K562 (cell line): Measurements from ENCODE around the gene EPHX1. TPM values are rescaled to one million over a fixed set of nuclear protein-coding genes. Genes with fewer than 3 reads are reported as not detected.

Source experiments
- ATF1 ChIP-seq, 2 experiments: fragments of 450-650 bp in 1 of 2; IDR thresholded peaks; 2 replicates each; pipeline ENCODE4 v1.6.1; 2016; ENCODE audit warnings: missing compliant biosample characterization in 1 of 2, missing genetic modification characterization in 1 of 2
- CTCFL ChIP-seq: IDR thresholded peaks from 2 replicates; pipeline ENCODE4 v1.6.1; 2011; ENCODE audit warnings: borderline replicate concordance, low read depth, mild to moderate bottlenecking, moderate library complexity, low read length; ENCODE audit not compliant: insufficient read depth, poor library complexity, severe bottlenecking
- KLF1 ChIP-seq: fragments of 450-650 bp; IDR thresholded peaks from 2 replicates; pipeline ENCODE4 v1.6.1; 2016; ENCODE audit warnings: missing genetic modification characterization, missing compliant biosample characterization
- KLF10 ChIP-seq: fragments of 250-450 bp; sonication (Bioruptor Pico); IDR thresholded peaks from 2 replicates; pipeline ENCODE4 v1.6.1; 2021; ENCODE audit warnings: matching md5 sums
- NCOA6 ChIP-seq: fragments of 450-650 bp; IDR thresholded peaks from 2 replicates; pipeline ENCODE4 v1.6.1; 2017; ENCODE audit warnings: mild to moderate bottlenecking
- NKRF ChIP-seq: fragments of 450-650 bp; IDR thresholded peaks from 2 replicates; pipeline ENCODE4 v1.6.1; 2016; ENCODE audit warnings: borderline replicate concordance
- PHTF2 ChIP-seq: fragments of 250-450 bp; sonication (Bioruptor Pico); IDR thresholded peaks from 2 replicates; pipeline ENCODE4 v1.5.0; 2021; ENCODE audit warnings: mild to moderate bottlenecking
- ZBTB40 ChIP-seq, 2 experiments: fragments of 450-650 bp in 1 of 2; sonication (generic) in 1 of 2; formaldehyde crosslinking in 1 of 2; IDR thresholded peaks; 2 replicates each; pipeline versions ENCODE4 v1.7.1 to v1.9.0; 2016 to 2022; ENCODE audit warnings: inconsistent platforms in 1 of 2, mild to moderate bottlenecking in 1 of 2, missing genetic modification reagents in 1 of 2
- ZC3H8 ChIP-seq: fragments of 450-650 bp; IDR thresholded peaks from 2 replicates; pipeline ENCODE4 v1.6.1; 2017
- ZNF253 ChIP-seq: fragments of 250-450 bp; sonication (Bioruptor Pico); conservative IDR thresholded peaks from 2 replicates; pipeline ENCODE4 v1.6.1; 2021; ENCODE audit warnings: mild to moderate bottlenecking
- ZNF347 ChIP-seq: fragments of 450-650 bp; formaldehyde crosslinking; IDR thresholded peaks from 2 replicates; pipeline ENCODE4 v1.4.0; 2020; ENCODE audit warnings: low read depth, mild to moderate bottlenecking, moderate library complexity
- ZNF778 ChIP-seq: fragments of 450-650 bp; formaldehyde crosslinking; IDR thresholded peaks from 2 replicates; pipeline ENCODE4 v1.4.0; 2020; ENCODE audit warnings: mild to moderate bottlenecking, moderate library complexity
- polyA plus RNA-seq, 8 experiments: library from polyadenylated mRNA; depleted of rRNA in 4 of 8; stranded (reverse) in 5 of 8; unstranded in 3 of 8; fragments of >200 nt; fragmentation: Nextera tagmentation in 2 of 8; fragmentation: Illumina TruSeq in 1 of 8; extraction: Ambion mirVana in 2 of 8; extraction: Trizol in 1 of 8; gene quantifications; 2 replicates each; pipeline versions ENCODE4 v1.2.1 to v1.2.3, GENCODE V29; 2011 to 2014; ENCODE audit warnings: inconsistent platforms in 1 of 8, missing spikeins in 1 of 8
- total RNA-seq, 7 experiments: library from RNA; depleted of rRNA in 6 of 7; stranded (reverse); fragments of >200 nt in 6 of 7; fragmentation: Illumina TruSeq in 2 of 7; extraction: Trizol in 2 of 7; gene quantifications; 2 replicates each; pipeline versions ENCODE4 v1.2.1 to v1.2.3, GENCODE V29; 2011 to 2021; ENCODE audit warnings: low replicate concordance in 1 of 7

Gene EPHX1
- total and polyA plus RNA-seq, 9 of the 15 experiments (the other 6 are each of a cell fraction or from before 2014, with no cell fraction given), result 0.21 to 27.0 (median 6.7) TPM

- TF ChIP-seq ZC3H8 (no peak), ZNF253 (CRISPR knock-in tag) (no peak), ZNF347 (CRISPR knock-in tag) (no peak), CTCFL (no peak), PHTF2 (CRISPR knock-in tag) (no peak), KLF1 (tag) (0 out of 2 replicates have a peak, but pooled peaks have one; percentile 55), KLF10 (CRISPR knock-in tag) (no peak), ZNF778 (CRISPR knock-in tag) (no peak), NKRF (no peak), NCOA6 (no peak), ZBTB40 (IDR thresholded peaks at IDR 0.05) (0 out of 2 replicates have a peak, but pooled peaks have one; percentile 23), ZBTB40 (CRISPR knock-in tag; IDR thresholded peaks at IDR 0.05) (no peak), ATF1 (CRISPR knock-in tag; IDR thresholded peaks at IDR 0.05) (no peak), ATF1 (tag; IDR thresholded peaks at IDR 0.05) (no peak)
Observed at GRCh38 chr1:225813214-225813964, 3.5 kb downstream of the EPHX1 start (continued).
